Heart left ventricle (tissue), 13 donors: Measurements from ENCODE around the gene ALCAM.

Experiments used
- POLR2A ChIP-seq, 2 donors: fragments of 450-650 bp; IDR thresholded peaks; one replicate each; pipeline ENCODE4 v1.6.1; 2017; ENCODE audit warnings: antibody characterized with exemption in 2 of 2, mild to moderate bottlenecking in 2 of 2, moderate library complexity in 2 of 2
- TF ChIP-seq, protein P1 (sequence below), 12 donors: fragments of 200-600 bp; sonication (generic) in 4 of 12; IDR thresholded peaks; one replicate each; pipeline versions ENCODE4 v1.5.0 to v1.8.0; 2018 to 2022; ENCODE audit warnings: antibody characterized with exemption in 12 of 12, mild to moderate bottlenecking in 5 of 12
- donor health status: ischemic (EF 13 %, LVEDD 7.1; RV severe dilation, severe dysfunction).
- donor health status: DM: no; HTN: yes; CAD: no.
- donor health status: DM: no; HTN: no; CAD: no.
- donor health status: ischemic (EF 25% LVEDD 6.9; RV normal size, moderate dysfunction).
- donor health status: ischemic (EF 25% LVEDD 5.7; RV mildly dilated, moderate dysfunction).
- donor health status: ischemic (EF 35%, LVEDD 5.7; RV mildly dilated, moderate dysfunction).
- donor health status: nonischemic (EF 11% LVEDD 7.7; RV severe dilation, severe dysfunction).
- donor health status: DM: yes; HTN: yes; CAD: no.
- donor health status: PGD.
- donor health status: ischemic (EF 29% LVEDD 5.4; RV normal size, mild dysfunction).
- donor health status: nonischemic (EF 23%, LVEDD 6.1; RV moderate dilation, normal function).

DNA sequence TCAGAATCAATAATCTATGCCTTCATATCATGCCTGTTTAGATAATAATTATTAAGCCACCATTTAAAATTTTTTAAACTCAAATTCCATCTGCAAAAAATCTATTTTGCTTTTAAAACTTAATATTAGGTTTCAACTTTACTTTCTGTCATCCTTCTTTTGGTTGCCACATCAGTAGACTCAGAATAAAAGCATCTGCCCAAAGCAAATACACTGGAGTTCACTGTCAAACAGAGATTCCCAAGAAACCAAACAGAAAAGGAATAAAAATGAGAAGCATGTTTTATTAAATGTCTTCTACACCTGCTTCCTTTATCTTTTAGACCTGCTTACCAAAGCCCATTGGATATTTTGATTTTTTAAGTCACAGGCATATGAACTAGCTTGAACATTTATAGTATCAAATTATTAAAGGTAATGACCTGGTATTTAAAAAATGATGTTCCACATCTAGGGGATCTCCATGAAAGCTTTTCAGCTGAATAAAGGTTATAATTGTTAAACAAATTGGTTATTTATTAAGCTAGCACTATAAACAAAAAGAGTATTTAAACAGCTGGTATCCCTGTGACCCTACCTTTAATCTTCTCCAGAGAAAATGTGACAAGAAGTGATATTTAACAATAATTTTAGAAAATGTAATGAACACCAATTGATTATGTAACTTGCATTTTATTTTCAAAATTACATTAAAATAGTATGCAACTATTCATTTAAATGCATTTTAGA is 62.5 kb downstream of the ALCAM start:
- TF ChIP-seq, protein P1, sequence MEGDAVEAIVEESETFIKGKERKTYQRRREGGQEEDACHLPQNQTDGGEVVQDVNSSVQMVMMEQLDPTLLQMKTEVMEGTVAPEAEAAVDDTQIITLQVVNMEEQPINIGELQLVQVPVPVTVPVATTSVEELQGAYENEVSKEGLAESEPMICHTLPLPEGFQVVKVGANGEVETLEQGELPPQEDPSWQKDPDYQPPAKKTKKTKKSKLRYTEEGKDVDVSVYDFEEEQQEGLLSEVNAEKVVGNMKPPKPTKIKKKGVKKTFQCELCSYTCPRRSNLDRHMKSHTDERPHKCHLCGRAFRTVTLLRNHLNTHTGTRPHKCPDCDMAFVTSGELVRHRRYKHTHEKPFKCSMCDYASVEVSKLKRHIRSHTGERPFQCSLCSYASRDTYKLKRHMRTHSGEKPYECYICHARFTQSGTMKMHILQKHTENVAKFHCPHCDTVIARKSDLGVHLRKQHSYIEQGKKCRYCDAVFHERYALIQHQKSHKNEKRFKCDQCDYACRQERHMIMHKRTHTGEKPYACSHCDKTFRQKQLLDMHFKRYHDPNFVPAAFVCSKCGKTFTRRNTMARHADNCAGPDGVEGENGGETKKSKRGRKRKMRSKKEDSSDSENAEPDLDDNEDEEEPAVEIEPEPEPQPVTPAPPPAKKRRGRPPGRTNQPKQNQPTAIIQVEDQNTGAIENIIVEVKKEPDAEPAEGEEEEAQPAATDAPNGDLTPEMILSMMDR (IDR thresholded peaks at IDR 0.05): no peak
- TF ChIP-seq POLR2A (IDR thresholded peaks at IDR 0.05): no peak
